Prostate gland (tissue), 2 donors: Measurements from ENCODE around the gene SPINK7. TPM values are rescaled to one million over a fixed set of nuclear protein-coding genes. Genes with fewer than 3 reads are reported as not detected.

Experiments used
- total RNA-seq, 2 donors: library from RNA; depleted of rRNA; stranded (reverse); fragments of >200 nt; gene quantifications; one replicate each; pipeline ENCODE4 v1.1.0, GENCODE V29; 2016

The SPINK7 gene
- total RNA-seq, 2 donors from 2014 or later: not detected

Other genes starting within 250 kb of the SPINK7 start
- gene SPINK5, start 248.4 kb upstream of the SPINK7 start, total RNA-seq: 1 to 10 TPM; 2.6 to 3.7 TPM
- gene SPINK14, start 143.9 kb upstream of the SPINK7 start, total RNA-seq: not detected
- gene SPINK6, start 109.4 kb upstream of the SPINK7 start, total RNA-seq: not detected
- gene MARCOL, start 73.9 kb upstream of the SPINK7 start, total RNA-seq: not detected
- not detected for gene SPINK13, start 43.6 kb upstream of the SPINK7 start, total RNA-seq
- not detected for gene SPINK9, start 23.1 kb downstream of the SPINK7 start, total RNA-seq
- 10 to 100 TPM; 47.1 to 53.2 TPM for gene FBXO38, start 71.5 kb downstream of the SPINK7 start, total RNA-seq